Measurements from ENCODE around the gene LRRC59.
"Not testable (repeated sequence)": the region's sequence is repeated elsewhere in the genome, so short reads cannot be mapped to it uniquely, and the experiment has no call there.

LRRC59 gene

GRCh38 chr17:50424246-50424995 lies 27.1 kb upstream of the LRRC59 start:
- no peak for DNase-seq

DNA sequence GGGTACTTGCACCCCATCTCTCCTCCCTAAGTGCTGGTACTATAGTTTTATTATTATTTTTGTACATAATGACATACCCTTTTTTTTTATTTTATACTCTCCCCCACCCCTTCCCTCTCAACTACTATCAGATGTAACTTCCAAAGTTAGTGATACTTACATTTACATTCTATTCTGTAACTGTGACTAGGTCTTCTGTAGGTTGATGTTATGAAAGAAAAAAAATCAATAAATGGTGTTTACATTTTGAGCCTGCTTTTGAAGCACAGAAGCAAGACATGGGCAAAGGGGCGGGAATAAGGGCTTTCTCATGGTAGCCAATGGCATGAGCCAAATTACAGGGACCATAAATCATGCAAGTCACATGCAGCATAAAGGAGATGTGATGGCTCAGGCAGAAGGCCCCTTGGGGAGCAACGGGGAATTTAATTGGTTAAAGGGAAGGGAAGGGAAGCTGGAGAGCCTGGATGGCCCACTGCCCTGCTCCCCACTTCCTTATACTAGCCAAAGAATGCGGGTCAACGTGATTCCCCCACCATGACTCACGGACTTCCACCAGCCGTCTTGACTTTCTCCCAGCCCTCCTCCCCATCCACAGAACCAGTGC lies 26.3 kb upstream of the LRRC59 start:
- no peak for DNase-seq

DNA sequence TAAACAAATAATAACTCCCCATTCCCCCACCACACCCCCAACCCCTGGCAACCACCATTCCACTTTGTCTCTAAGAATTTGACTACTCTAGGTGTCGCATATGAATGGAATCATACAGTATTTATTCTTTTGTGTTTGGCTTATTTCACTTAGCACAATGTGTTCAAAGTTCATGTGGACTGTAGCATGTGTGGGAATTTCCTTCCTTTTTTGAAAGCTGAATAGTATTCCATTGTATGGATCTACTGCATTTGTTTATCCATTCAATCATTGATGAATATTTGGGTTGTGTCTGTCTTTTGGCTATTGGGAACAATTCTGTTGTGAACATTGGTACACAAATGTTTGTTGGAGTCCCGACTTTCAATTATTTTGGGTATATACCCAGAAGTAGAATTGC lies 25.4 kb upstream of the LRRC59 start:
- DNase-seq = no peak

GRCh38 chr17:50421308-50422051 lies 24.2 kb upstream of the LRRC59 start:
- no peak for DNase-seq

DNA sequence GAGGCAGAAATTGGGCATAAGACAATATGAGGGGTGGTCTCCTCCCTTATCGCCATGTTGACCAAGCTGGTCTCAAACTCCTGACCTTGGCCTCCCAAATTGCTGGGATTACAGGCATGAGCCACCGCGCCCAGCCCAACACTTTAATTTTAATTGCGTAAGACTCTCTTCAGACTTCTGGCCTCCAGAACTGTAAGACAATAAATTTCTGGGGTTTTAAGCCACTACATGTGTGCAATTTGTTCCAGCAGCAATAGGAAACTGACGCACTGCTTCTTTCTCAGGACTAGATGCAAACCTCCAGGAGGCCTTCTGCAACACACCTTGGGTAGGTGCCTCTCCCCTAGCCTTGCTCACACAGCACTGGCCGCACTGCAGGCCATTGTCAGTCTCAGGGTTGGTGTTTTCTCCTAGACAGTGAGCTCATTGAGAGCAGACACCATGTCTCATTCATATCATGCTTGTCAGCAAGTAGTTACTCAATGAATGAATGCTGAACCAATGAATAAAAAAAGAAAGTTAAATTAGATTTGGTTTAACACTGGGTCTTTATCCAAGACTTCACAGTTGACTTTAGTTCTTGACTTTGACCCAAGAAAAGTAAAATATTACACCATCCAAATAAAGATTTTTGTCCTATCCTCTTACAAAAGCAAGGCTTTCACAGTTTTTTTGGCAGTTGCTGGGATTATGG lies 23.2 kb upstream of the LRRC59 start:
- DNase-seq = no peak

- DNase-seq = not testable (repeated sequence)
Observed at GRCh38 chr17:50419577-50419976, 22.3 kb upstream of the LRRC59 start.

GRCh38 chr17:50414808-50415207 lies 17.5 kb upstream of the LRRC59 start:
- DNase-seq = no peak

- DNase-seq = no peak
Observed at GRCh38 chr17:50412188-50412732, 14.9 kb upstream of the LRRC59 start.

DNA sequence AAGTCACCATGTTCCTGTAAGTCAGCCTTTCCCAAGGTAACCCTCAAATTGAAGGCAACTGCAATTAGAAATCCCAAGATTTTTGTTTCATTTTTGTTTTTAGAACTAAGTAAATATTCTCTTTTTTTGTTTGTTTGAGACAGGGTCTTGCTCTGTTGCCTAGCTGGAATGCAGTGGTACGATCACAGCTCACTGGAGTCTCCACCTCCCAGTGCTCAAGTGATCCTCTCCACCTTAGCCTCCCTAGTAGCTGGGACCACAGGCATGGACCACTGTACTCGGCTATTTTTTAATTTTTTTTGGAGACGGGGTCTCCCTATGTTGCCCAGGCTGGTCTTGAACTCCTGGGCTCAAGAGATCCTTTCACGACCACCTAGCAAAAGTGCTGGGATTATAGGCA lies 10.6 kb upstream of the LRRC59 start:
- no peak for DNase-seq

- no peak for DNase-seq
Observed at GRCh38 chr17:50406578-50406977, 9.3 kb upstream of the LRRC59 start.

DNA sequence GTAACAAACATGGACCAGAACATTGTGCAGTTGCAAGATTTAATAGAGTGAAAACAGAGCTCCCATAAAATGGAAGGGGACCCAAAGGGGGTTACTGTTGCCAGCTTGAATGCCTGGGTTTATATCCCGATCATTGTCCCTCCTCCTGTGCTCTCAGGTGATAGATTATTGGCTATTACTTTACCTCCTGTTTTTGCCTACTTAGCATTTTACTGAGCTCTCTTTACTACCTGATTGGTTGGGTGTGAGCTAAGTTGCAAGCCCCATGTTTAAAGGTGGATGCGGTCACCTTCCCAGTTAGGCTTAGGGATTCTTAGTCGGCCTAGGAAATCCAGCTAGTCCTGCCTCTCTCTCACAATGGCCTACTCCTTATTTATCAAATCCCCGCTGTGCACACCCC lies 8.0 kb upstream of the LRRC59 start:
- DNase-seq = not testable (repeated sequence)

- not testable (repeated sequence) for DNase-seq
Observed at GRCh38 chr17:50399591-50399990, 2.3 kb upstream of the LRRC59 start.

- DNase-seq = not testable (repeated sequence)
Observed at GRCh38 chr17:50398672-50399071, 1.3 kb upstream of the LRRC59 start.

GRCh38 chr17:50397919-50398285 lies 579 bp upstream of the LRRC59 start:
- DNase-seq = no peak

GRCh38 chr17:50396261-50397110 lies 837 bp downstream of the LRRC59 start:
- peak; percentile 55 for DNase-seq

DNA sequence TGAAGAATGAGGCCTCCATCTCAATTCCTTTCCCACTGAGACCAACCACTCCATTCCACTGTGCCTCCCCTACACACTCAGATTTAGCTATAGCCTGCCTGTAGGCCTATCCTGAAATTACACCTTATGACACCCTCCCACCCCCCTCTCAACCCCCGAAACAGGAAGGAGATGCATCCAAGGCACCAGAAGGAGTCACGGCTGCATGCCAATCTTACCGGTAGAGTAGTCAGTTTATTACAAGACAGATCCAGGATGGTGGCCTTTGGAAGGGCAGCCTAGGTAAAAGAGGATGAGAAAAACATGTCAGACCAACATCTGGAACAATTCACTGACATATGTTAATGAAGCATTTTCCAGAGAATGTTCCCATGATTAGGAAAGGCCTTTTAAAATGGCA lies 2.6 kb downstream of the LRRC59 start:
- DNase-seq = no peak

DNA sequence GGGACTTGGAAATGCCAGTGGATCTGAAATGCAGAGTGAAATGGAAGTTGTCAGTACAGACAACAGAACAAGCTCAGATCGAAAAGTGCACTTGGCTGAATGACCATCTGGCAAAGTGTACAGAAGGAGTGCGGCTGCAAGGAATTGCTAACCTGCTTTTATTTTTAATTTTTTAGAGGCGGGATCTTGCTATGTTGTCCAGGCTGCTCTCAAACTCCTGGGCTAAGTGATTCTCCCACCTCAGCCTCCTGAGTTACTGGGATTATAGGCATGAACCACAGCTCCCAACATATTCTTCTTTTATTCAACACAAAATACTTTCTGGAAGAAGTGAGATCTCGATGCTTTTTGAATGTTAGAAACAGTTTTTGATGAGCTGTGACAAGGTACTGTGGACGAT lies 3.6 kb downstream of the LRRC59 start:
- no peak for DNase-seq

GRCh38 chr17:50392621-50393020 lies 4.7 kb downstream of the LRRC59 start:
- no peak for DNase-seq

DNA sequence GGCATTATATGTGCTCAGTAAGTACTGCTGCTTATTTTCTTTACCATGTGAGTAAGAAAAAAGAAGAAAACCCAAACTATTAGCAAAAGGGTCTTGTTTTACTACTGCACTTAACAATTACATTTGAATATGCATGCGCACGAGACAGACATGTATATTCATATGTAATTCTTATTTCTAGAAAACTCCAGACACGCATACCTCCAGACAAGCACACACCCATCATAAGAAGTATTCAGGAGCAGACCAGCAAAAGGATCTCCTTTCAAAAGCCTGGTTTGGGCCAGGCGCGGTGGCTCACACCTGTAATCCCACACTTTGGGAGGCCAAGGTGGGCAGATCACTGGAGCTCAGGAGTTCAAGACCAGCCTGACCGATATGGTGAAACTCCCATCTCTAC lies 7.8 kb downstream of the LRRC59 start:
- DNase-seq = no peak

GRCh38 chr17:50388728-50389127 lies 8.6 kb downstream of the LRRC59 start:
- DNase-seq = no peak

DNA sequence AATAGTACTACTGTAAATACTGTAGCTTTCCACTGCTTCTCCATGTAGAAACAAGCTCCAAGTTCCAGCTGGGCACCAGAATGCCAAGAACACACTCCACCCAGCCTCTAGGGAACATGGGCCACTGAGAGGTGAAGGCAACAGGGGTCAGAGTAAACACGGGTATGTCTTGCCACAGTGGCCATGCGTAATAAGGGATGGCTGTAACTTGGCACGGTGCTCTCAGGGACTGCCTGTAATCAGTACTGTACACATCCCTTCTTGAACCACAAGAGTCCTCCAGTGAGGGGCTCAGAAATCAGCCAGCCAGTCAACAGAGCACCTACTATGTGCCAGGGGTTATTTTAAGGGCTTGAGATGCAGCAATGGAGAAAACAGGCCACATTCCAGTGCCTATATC lies 10.8 kb downstream of the LRRC59 start:
- DNase-seq = no peak

- no peak for DNase-seq
Observed at GRCh38 chr17:50382931-50383330, 14.4 kb downstream of the LRRC59 start.

Measured in activated naive CD4-positive, alpha-beta T cell treated with Interleukin-2 at 50 U/mL for 16 hours (primary cell).